ENCODE results near the gene BCL6.
A peak's percentile ranks its signal among the peaks of the same experiment; 100 is the strongest.

The BCL6 gene

GRCh38 chr3:187719628-187720336 is 25.5 kb downstream of the BCL6 start:
- DNase-seq (ENCODE audit: insufficient read length, low spot score), result no peak
- no peak for FAIRE-seq

- FAIRE-seq (no peak), DNase-seq (ENCODE audit: insufficient read length, low spot score) (no peak)
Observed at GRCh38 chr3:187718802-187719201, 26.5 kb downstream of the BCL6 start.

GRCh38 chr3:187717572-187717971 is 27.7 kb downstream of the BCL6 start:
- no peak for FAIRE-seq
- no peak for DNase-seq (ENCODE audit: insufficient read length, low spot score)

GRCh38 chr3:187714404-187714979 is 30.8 kb downstream of the BCL6 start:
- FAIRE-seq (peak; percentile 74), DNase-seq (ENCODE audit: insufficient read length, low spot score) (peak; percentile 52)

- no peak for DNase-seq (ENCODE audit: insufficient read length, low spot score)
- no peak for FAIRE-seq
Observed at GRCh38 chr3:187713504-187713903, 31.8 kb downstream of the BCL6 start.

GRCh38 chr3:187709155-187709554 is 36.1 kb downstream of the BCL6 start:
- no peak for DNase-seq (ENCODE audit: insufficient read length, low spot score)
- FAIRE-seq, result no peak

- no peak for FAIRE-seq
- DNase-seq (ENCODE audit: insufficient read length, low spot score), result no peak
Observed at GRCh38 chr3:187708696-187709095, 36.6 kb downstream of the BCL6 start.

- no peak for FAIRE-seq
- DNase-seq (ENCODE audit: insufficient read length, low spot score), result no peak
Observed at GRCh38 chr3:187706971-187707370, 38.3 kb downstream of the BCL6 start.

GRCh38 chr3:187705164-187705563 is 40.1 kb downstream of the BCL6 start:
- DNase-seq (ENCODE audit: insufficient read length, low spot score) (no peak), FAIRE-seq (no peak)

GRCh38 chr3:187702507-187703033 is 42.7 kb downstream of the BCL6 start, which contains the start of gene RTP2:
Gene RTP2, minus strand, starts transcription at chr3:187702557. Its CDS starts 429 bp downstream, at chr3:187702128.
- DNase-seq (ENCODE audit: insufficient read length, low spot score) (no peak), FAIRE-seq (no peak)

GRCh38 chr3:187700249-187700648 is 45.0 kb downstream of the BCL6 start:
- DNase-seq (ENCODE audit: insufficient read length, low spot score) (no peak), FAIRE-seq (no peak)

GRCh38 chr3:187698499-187699399 is 46.5 kb downstream of the BCL6 start:
- FAIRE-seq (no peak), DNase-seq (ENCODE audit: insufficient read length, low spot score) (no peak)

- no peak for DNase-seq (ENCODE audit: insufficient read length, low spot score)
- FAIRE-seq, result no peak
Observed at GRCh38 chr3:187696021-187696420, 49.2 kb downstream of the BCL6 start.

- FAIRE-seq (no peak), DNase-seq (ENCODE audit: insufficient read length, low spot score) (no peak)
Observed at GRCh38 chr3:187695449-187695848, 49.8 kb downstream of the BCL6 start.

GRCh38 chr3:187694801-187695200 is 50.5 kb downstream of the BCL6 start:
- DNase-seq (ENCODE audit: insufficient read length, low spot score) (no peak), FAIRE-seq (no peak)

- FAIRE-seq, result no peak
- DNase-seq (ENCODE audit: insufficient read length, low spot score), result no peak
Observed at GRCh38 chr3:187693431-187693830, 51.8 kb downstream of the BCL6 start.

GRCh38 chr3:187689984-187690383 is 55.3 kb downstream of the BCL6 start:
- no peak for DNase-seq (ENCODE audit: insufficient read length, low spot score)

GRCh38 chr3:187686621-187687273 is 58.5 kb downstream of the BCL6 start:
- DNase-seq (ENCODE audit: insufficient read length, low spot score) (no peak), FAIRE-seq (no peak)

More at GRCh38 chr3:187689984-187690383, 55.3 kb downstream of the BCL6 start:
- no peak for FAIRE-seq

- DNase-seq (ENCODE audit: insufficient read length, low spot score) (no peak), FAIRE-seq (no peak)
Observed at GRCh38 chr3:187685948-187686347, 59.3 kb downstream of the BCL6 start.

- DNase-seq (ENCODE audit: insufficient read length, low spot score) (no peak), FAIRE-seq (no peak)
Observed at GRCh38 chr3:187684880-187685279, 60.4 kb downstream of the BCL6 start.

GRCh38 chr3:187684444-187684843 is 60.8 kb downstream of the BCL6 start:
- DNase-seq (ENCODE audit: insufficient read length, low spot score) (no peak), FAIRE-seq (no peak)

Data from GM19239 (cell line).